CMK (cell line): ENCODE measurements around the gene MAPK6.
A peak's percentile ranks its signal among the peaks of the same experiment; 100 is the strongest.
"Not testable (repeated sequence)": the region's sequence is repeated elsewhere in the genome, so short reads cannot be mapped to it uniquely, and the experiment has no call there.

ENCODE experiments used
- DNase-seq: peaks from one replicate; pipeline ENCODE4 v3.0.0-alpha.2; 2010; ENCODE audit warnings: low read depth

Gene MAPK6

GRCh38 chr15:52042051-52042851, 23.2 kb downstream of the MAPK6 start:
- no peak for DNase-seq

DNA sequence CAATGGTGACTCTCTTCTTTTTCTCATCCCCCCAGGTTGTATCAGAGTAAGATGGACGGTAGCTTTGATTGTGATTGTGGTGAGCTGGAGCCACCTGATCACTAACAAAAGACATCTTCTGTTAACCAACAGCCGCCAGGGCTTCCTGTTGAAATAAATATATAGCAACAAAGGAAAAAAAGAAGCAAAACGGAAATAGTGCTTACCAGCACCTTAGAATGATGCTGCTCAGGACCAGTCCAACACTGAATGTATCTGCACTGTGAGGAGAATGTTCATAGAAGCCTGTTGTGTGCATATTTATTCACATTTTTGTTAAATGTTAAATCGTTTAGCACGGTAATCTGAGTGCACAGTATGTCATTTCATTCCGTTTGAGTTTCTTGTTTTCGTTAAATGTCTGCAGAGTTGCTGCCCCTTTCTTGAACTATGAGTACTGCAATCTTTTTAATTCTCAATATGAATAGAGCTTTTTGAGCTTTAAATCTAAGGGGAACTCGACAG, 26.8 kb downstream of the MAPK6 start:
- not testable (repeated sequence) for DNase-seq

- not testable (repeated sequence) for DNase-seq
These were observed 27.5 kb downstream of the MAPK6 start for GRCh38 chr15:52046552-52046951.

DNA sequence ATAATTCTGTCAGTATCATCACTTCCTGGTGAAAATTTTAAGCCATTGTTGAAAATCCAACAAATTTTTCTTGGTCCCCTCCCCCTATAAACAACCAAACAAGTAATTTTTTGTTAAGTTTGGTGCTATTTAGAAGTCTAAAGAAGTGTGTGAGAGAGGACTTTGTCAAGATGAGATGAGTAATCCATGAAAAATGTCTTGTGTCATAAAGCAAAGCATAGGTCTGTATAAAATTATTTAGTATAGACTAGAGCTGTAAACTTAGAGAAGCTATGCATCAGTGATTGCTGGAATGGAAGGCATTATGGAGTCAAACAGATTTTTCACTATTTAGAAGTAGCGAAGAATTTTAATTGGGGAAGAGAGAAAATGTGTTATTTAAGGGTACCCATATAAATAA, 31.4 kb downstream of the MAPK6 start:
- no peak for DNase-seq

GRCh38 chr15:52052066-52052935, 33.3 kb downstream of the MAPK6 start:
- no peak for DNase-seq

- DNase-seq: no peak
These were observed 35.4 kb downstream of the MAPK6 start for GRCh38 chr15:52054381-52054780.

DNA sequence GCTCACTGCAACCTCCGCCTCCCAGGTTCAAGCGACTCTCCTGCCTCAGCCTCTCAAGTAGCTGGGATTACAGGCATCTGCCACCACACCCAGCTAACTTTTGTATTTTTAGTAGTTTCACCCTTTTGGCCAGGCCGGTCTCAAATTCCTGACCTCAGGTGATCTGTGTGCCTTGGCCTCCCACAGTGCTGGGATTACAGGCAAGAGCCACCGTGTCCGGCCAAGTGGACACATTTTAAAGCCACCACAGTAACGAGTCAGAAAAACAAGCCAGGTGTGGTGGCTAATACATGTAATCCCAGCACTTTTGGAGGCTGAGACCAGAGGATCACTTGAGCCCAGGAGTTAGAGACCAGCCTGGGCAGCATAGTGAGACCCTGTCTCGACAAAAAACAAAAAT, 35.8 kb downstream of the MAPK6 start:
- DNase-seq: not testable (repeated sequence)

GRCh38 chr15:52056001-52056400, 37.0 kb downstream of the MAPK6 start:
- no peak for DNase-seq

GRCh38 chr15:52056496-52056895, 37.5 kb downstream of the MAPK6 start:
- no peak for DNase-seq

DNA sequence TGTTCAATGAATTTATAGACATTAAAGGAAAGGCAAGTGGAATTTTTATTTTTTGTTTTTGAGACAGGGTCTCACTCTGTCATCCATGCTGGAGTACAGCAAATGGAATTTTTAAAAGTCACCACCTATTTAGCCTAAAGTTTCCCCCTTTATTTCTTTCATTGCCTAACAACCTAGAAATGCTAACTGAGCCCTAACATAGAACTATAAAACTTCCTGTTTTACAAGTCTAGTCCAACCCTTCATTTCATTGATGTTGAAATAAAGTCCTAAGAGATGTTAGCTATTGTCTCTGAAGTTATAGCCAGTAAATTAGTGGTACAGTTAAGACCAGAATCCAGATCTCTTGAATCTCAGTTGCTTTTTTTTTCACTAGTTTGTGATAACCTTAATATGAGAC, 39.0 kb downstream of the MAPK6 start:
- no peak for DNase-seq

DNA sequence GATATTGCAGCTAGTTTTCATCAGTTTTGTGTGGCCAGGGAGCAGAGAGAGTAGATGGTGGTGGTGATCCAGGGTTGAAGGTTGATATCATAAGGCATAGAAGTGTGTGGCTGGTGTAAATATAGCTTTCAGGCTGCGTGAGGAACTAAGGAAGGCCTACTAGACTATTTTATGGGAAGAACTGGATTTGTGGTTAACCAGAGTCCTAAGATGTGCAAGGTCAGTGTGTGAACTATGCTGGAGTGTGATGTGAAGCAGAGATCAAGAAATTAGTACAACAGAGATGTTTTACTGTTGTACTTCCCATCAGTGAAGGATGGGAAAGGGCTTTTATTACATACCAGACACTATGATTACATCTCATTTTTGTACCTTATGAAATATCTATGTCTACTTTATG, 41.5 kb downstream of the MAPK6 start:
- no peak for DNase-seq

DNA sequence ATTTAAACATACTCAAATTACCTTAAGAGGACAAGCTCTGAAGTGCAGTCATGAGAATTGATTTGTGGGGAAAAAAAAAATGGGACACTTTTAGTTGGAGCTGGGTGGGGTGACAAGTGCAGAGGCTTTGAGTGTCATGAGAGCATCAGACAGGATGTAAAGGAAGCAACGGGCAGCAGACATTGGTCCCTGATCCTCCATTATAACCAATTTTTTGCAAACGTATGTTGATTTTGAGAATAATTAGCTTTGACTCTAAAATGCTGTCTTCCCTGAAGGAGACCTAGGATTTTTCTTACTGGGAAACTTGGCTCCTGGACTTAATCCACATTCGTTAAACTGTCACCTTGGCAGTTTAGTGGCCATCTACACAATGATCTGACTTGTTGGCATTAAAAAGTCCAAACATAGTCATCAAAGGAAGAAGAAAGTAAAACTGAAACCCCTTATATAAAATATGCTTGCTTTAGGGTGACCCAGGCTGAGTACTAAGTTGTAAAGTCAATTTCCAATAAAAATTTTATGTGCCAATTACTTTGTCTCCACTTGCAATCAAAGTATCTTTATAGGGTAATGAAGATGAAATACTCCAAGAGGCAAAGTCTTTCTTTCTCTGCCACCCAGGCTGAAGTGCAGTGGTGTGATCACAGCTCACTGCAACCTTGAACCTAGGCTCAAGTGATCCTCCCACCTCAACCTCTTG, 48.0 kb downstream of the MAPK6 start:
- no peak for DNase-seq

GRCh38 chr15:52067545-52067926, 48.5 kb downstream of the MAPK6 start:
- no peak for DNase-seq

DNA sequence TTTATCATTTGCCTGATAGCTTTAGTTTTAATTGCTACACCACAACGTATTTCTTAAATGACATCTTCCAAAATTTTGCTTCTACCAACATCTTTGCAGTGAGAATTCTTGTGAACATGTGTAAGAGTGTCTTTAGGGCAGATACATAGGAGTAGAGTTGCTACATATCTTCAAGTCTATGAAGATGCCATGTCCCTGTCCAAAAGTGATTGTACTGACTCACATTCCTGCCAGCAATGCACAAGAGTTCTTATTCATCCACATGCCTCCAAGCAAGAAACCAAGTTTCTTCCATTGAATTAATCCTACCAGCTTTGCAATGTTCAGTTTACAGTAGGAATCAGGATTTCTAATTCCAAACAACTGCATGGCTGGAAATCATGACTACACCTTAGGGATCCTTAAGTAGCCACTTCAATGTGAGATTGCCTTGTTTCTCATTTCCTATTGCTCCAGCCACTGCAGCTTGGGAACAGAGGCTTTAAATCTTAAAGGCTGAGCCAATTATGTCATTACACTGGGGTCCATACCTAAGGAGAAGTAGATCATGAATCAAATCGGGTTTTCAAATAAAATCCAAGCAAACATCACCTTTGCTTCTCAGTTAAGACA, 49.1 kb downstream of the MAPK6 start:
- no peak for DNase-seq

DNA sequence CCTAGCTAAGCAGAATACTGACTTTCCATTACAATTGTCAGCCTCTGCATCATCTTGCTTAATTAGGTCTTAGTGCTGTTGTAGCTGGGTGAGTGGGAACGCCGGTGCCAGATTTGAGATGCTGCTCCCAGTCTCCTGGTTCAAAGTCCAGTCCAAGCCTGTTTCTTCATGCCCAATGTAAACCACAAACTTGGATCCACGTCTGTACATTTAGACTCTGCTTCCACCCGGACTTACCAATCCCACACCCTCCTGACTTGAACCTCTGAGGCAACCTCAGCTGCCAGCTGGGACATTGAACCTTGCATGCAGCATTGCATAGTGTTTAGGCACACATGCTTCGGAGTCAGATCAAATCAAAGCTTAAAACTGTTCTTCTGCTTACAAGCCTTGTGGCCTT, 50.5 kb downstream of the MAPK6 start:
- no peak for DNase-seq

DNA sequence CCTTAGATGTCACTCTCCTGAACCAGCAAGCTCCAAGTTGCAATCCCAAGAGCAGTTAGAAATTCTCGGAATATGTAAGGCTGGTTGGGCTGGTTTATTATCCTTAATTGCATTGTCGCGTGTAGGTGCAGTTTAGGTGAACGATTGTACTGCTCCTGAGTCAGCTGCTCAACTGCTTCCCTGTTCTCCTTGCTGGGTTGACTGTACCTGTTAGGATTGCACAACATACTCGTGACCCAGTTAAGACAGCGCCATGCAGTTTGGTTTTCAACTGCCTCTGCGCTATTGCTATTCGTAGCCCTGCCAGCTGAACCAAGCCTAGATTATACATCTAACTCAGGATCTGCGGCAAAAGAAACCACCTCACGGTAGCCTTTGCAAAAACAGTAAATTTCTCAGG, 52.6 kb downstream of the MAPK6 start:
- DNase-seq: no peak

- no peak for DNase-seq
These were observed 58.1 kb downstream of the MAPK6 start for GRCh38 chr15:52076889-52077781.

DNA sequence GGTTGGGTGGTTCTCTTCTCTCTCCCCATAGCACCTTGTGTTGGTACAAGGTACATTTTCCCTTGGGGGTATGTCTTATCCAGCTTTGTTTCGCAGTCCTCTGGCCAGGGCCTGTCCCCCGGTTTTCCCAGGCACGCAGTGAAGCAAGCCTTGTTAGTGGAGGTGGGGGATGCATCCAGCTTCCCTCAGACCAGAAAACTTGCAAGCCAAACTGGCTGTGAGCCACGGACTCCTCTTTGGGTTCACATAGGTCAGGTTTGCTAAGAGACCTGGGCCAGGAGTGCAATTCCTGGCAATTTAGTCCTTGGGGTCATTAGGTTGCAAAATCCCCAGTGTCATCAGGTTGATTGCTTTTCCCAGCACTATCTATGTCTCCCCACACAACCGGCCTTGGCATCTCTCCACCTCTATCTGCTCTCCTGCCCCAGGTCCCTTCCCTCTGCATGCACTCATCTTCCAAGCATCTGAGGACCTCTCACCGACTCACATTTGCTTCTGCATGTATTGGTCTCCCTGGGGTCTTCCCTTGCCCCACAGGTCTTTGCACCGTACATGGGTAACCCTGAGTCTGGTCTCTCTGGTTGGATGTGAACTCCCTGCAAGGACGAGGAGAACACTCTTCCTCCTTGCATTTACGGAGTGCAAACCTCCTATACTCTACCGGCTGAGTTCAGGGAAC, 59.3 kb downstream of the MAPK6 start:
- no peak for DNase-seq

GRCh38 chr15:52078876-52079700, 60.1 kb downstream of the MAPK6 start:
- DNase-seq: peak; percentile 39
